Mucosa of gallbladder (tissue), 1 donor: ENCODE data around the gene OGT. TPM values are rescaled to one million over a fixed set of nuclear protein-coding genes. Genes with fewer than 3 reads are reported as not detected.
A peak's percentile ranks its signal among the peaks of the same experiment; 100 is the strongest.

ENCODE experiments used
- DNase-seq: peaks from one replicate; pipeline ENCODE4 v3.0.0-alpha.2; 2020; ENCODE audit warnings: low spot score
- total RNA-seq: library from RNA; stranded (reverse); gene quantifications from one replicate; pipeline ENCODE4 v1.2.1, GENCODE V29; 2021
- donor health status: DM: no; HTN: no; CAD: no.

Gene OGT
- total RNA-seq, 1 donor from 2014 or later = 139 TPM

DNA sequence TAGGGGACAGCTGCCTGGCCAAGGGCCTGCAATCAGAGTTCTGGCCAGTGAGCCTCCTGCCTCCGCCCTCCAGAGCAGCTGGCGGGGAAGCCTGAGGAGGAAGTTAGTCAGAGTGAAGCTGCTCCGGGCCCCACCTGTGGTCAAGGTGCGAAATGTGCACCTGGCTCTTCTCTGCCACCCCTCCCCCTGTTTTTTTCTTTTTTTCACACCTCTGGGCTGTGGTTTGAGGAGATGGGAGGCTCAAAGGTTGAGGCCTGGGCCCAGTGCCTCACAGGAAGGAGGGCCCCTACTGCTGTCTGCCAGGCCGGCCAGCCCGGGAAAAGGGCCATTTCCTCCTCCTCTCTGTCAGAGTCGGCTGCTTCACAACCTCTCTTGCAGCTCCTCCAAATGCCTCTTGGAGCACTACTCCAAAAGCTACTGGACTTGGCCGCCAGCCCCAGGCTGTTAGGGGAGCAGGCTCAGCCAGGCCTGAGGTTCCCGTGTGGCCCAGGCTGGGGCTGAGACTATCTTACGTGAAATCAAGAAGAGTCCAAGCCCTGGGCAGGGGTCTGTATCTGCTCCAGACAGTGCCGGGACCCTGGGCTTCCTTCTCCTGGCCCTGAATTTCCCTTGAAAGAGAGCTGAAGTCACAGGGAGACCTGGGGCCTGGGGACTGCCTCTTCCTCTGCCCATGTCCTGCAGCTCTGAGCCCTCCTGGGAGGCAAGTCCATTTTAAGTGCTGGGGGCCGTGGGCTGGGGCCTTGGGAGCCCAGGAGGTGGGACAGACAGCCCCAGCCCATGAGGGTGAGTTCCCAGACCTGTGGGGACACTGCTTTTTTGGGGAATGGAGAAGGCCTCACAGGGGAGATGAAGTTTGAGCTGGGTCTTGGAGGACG is 89.9 kb downstream of the OGT start:
- peak; percentile 81 for DNase-seq

DNA sequence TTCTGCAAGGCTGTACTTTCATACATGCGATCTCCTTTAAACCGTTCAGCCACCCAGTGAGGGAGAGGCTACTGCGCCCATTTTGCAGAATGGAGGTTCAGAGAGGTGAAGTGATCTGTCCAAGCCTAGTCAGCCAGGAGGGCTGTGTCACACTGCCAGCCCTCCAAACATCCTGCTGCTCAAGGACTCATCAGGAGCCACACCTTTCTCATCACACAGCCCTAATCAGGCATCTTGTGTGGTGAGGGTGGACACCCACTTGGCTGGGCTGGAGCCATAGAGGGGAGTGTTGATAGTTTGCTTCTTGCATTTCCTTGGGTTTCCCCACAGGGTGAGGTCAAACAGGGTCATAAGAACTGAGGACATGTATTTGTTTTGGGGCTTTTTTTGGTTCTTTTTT is 90.8 kb downstream of the OGT start:
- no peak for DNase-seq

DNA sequence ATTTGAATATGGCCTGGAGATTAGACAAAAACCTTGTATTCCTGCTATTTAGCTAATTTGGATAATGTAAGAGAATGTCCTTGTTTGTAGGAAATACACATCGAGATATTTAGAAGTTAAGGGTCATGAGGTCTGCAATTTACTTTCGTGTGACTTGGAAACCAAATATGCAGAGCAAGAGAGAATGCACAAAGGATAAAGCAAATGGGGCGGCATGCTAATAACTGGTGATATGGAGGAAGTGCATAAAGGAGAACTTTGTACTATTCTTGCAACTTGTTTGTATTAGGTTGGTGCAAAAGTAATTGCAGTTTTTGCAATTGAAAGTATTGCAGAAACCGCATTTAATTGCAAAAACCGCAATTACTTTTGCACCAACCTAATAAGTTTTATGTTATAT is 92.6 kb downstream of the OGT start:
- DNase-seq = no peak

Other genes starting within 250 kb of the OGT start
- gene NONO, start 249.5 kb upstream of the OGT start, total RNA-seq = 323 TPM
- gene ITGB1BP2, start 231.4 kb upstream of the OGT start, total RNA-seq = 7.0 TPM
- gene TAF1, start 166.7 kb upstream of the OGT start, total RNA-seq = 44.2 TPM
- gene GCNA, start 45.3 kb downstream of the OGT start, total RNA-seq = 2.0 TPM
- 1.5 TPM for gene CXCR3, start 85.4 kb downstream of the OGT start, total RNA-seq
- gene CXorf49, start 185.2 kb downstream of the OGT start, total RNA-seq = not detected
- gene CXorf49B, start 230.2 kb downstream of the OGT start, total RNA-seq = not detected